HG03469 (cell line): ENCODE results near the gene MED9.

ENCODE experiments used
- ATAC-seq: cut with Tn5 transposase; IDR thresholded peaks from one replicate; pipeline ENCODE4 v1.9.1; 2021; ENCODE audit warnings: mild to moderate bottlenecking, moderate library complexity, moderate number of reproducible peaks; ENCODE audit not compliant: unreplicated experiment

Gene MED9

GRCh38 chr17:17514361-17514992, 37.7 kb downstream of the MED9 start:
- no peak for ATAC-seq

- ATAC-seq = no peak
Observed at GRCh38 chr17:17514993-17515933, 38.5 kb downstream of the MED9 start.

DNA sequence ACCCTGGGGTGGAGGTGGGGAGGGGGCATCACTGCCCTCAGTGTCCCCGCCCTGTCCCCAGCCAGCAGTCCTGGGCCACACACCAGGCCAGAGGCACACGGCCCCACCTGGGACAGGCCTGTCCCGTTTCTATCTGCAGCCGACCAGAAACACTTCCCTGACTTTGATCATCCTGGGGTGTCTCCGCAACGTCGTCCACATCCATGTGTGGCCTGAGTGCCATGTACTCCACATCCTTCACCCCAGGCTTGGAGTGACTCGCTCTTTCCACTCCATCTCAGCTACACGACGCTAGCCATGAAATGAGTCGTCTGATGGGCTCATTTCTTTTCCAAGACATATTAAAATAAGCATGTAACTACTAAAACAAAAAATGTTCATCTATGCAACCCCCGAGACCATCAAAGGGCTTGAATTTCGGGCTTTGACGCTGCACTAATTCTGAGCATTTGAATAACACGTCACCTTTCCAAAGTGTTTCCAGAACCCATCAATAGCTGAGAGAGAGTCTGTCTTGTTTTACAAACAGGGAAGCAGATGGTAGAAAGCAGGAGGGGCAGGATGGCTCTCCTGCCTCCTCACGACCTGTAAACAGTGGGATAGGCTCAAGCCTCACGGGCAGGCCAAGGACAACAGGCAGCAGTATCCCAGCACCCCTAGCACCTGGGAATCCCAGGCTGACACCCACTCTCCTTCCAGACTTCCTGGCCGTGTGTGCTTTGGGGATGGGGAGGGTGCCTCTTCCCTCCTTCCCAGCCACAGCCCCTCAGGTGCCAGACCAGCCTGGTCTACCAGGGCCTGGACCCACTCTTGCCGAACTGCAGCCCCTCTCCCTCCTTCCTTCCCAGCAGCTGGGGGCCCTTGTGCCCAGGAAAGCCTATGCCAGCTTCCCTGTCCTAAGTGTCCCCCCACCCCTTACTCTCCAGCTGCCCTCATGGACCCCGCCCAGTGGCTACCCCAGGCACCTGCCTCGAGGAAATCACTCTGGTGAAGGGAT, 39.4 kb downstream of the MED9 start:
- no peak for ATAC-seq

DNA sequence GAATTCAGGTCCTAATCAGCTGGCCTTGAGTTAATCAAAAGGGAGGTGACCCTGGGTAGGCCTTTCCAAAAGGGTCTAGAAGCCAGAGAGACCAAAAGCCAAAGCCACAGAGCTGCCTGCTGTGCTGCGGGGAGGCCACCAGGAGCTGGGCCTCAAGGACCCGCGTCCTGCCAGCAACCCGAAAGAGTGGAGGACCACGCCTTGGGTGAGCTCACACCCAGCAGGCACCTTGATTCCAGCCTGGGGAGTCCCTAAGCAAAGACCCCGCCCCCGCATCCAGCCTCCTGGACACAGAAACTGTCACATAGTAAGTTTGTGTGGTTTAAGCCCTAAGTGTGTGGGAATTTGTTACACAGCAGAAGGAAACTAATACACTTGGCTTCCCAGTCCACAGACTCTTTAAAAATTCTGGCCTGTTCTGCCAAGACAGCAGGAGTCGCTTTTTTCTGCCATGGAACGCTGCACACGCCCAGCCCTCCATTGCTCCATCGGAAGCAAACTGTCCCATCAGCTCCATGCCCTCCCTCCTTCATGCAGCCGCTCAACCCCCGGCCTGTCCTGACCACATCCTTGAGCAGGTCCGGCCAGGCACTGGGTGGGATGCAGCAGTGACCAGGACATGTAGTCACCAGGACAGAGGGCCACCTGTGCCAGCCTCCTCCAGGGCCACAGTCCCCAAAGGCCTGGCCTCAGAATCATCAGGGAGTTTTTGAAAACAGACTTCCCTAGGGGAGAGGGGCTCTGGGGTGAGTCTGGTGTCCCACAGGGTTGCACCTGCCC, 40.3 kb downstream of the MED9 start:
- no peak for ATAC-seq

- ATAC-seq = no peak
Observed at GRCh38 chr17:17518014-17518413, 41.2 kb downstream of the MED9 start.

GRCh38 chr17:17518951-17519350, 42.2 kb downstream of the MED9 start:
- no peak for ATAC-seq

- ATAC-seq = no peak
Observed at GRCh38 chr17:17519886-17520285, 43.1 kb downstream of the MED9 start.

DNA sequence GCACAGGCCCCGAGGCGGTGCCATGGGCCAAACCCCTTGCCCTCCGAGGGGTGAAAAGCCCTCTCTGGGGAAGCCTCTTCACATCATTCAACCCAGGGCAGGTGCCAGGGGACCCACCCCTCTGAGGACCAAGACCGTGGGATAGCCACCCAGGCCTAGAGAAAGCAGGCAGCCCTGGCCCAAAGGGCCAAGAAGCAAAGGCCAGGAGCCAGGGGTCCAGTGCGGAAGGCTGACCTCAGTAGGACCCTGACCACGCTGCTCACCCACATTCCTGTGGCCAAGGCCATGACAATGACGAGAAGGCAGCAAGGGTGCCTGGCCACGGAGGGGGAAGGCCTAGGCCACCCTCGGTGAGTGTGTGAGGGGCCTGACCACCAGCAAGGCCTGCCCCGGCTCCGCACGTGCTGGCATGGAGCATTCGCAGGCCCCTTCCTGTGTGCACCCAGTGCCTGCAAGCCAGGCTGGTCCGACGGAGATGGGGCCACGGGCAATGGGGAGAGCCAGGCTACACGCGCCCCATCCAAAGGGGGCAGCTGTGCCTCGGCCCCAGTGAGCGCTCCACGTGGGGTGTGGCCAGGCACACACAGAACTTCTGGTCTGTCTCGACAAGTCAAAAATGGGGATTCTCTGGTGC, 43.9 kb downstream of the MED9 start:
- ATAC-seq = no peak

DNA sequence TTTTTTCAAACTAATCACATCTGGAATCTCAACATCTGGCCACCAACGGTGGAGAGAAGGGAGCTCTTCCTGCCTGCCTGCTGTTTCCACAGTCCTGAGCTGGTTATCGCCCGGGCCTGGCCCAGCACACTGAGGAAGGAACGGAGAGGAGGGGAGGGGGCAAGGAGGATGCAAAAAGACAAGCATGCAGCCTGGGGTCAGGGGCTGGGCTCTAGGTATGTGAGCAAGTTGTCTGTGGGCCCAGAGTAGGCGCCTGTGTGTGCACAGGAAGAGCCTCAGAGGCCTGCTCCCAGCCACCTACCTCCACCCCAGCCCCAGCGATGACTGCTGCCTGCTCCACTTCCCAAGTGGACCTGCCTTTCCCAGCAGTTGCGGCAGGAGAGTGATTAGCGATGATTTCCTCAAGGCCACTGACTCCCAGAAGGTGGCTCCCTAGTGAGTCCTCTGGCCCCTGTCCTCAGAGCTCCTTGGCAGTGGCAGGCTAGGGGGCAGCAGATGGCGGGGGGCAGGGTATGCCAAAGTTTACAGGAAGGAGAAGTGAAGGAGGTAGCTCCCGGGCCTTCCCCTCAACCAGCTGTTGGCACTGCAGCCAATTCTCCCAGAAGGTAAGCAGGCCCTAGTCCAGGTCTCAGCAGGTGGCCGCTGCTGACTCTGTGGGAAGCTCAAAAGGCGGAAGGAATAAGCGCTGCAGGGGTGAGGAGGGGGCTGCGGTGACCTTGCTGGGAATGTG, 46.4 kb downstream of the MED9 start:
- no peak for ATAC-seq

- no peak for ATAC-seq
Observed at GRCh38 chr17:17523731-17524490, 47.1 kb downstream of the MED9 start.

- ATAC-seq = no peak
Observed at GRCh38 chr17:17525311-17525710, 48.5 kb downstream of the MED9 start.

DNA sequence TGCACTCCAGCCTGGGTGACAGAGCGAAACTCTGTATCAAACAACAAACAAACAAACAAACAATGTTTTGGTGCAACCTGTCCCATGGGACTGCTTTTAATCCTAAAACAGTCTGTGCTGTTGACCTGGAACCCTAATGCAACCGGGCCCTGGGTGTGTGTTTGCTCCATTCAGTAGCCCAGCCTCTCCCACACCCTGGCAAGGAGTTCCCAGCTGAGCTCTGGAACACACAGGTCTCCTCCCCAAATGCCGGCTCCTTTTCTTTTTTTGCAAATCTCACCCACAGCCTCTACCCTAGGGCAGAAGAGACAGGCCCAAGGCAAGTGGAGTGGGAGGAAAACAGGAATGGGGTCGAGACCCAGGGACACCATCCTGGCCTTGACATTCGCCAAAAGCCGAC, 49.2 kb downstream of the MED9 start:
- no peak for ATAC-seq

DNA sequence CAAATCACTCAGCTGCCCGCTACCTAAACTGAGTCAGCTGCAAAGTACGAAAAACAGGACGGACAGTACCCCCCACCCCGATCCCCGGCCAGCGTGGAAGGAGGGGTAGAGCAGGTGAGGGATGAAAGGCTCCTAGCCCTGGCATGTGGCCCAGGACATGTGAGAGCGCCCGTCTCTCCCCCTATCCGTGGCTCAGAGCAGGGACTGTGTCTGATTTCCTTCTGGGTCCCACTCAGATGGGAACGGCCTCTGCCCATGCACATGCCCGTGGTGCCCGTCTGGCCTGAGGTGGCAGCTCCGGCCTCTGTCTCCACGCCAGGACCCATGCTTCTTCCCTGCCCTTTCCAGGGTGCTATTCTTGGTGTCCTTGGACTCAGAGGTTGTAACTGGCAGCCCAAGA, 49.6 kb downstream of the MED9 start:
- ATAC-seq = no peak

GRCh38 chr17:17527534-17527933, 50.7 kb downstream of the MED9 start:
- ATAC-seq = no peak

- no peak for ATAC-seq
Observed at GRCh38 chr17:17527956-17528500, 51.2 kb downstream of the MED9 start.

GRCh38 chr17:17528696-17529652, 52.2 kb downstream of the MED9 start:
- ATAC-seq = no peak

DNA sequence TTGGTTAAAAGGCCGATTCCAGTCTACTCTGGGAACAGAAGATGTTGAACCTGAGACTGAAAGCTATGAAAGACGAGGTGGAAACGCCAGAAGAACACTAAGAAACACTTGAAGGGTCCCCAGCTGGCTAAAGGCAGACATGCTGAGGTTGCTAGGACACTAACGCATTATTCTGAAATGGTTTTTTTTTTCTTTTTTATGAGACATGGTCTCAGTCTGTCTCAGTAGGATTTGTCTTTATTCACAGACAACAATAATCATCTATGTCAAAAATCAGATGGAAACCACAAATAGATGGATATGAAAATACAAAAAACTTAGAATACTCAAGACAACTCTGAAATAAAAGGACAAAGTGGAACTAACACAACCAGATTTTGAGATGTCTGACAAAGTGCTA, 54.4 kb downstream of the MED9 start:
- ATAC-seq = no peak
